T-helper 2 cell (primary cell): ENCODE data around the gene PRELID2.
"Not testable (repeated sequence)": the region's sequence is repeated elsewhere in the genome, so short reads cannot be mapped to it uniquely, and the experiment has no call there.

Source experiments
- DNase-seq, 5 experiments: peaks; one replicate each; pipeline versions ENCODE4 v3.0.0 to v3.0.0-alpha.2; 2012 to 2022

PRELID2 gene

DNA sequence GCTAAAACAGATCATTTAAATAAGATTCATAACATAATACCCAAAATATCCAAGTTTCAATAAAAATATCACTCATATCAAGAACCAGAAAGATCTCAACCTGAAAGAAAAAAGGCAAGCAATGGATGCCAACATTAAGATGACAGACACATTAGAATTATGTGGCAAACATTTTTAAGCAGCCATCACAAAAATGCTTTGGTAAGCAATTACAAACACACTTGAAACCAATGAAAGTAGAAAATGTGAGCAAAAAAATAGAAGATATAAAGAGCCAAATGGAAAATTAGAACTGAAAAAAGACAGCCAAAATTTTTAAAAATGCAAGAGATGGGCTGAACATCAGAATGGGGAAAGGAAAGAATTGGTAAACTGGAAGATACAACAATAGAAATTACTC, 96.9 kb downstream of the PRELID2 start:
- DNase-seq: no peak

DNA sequence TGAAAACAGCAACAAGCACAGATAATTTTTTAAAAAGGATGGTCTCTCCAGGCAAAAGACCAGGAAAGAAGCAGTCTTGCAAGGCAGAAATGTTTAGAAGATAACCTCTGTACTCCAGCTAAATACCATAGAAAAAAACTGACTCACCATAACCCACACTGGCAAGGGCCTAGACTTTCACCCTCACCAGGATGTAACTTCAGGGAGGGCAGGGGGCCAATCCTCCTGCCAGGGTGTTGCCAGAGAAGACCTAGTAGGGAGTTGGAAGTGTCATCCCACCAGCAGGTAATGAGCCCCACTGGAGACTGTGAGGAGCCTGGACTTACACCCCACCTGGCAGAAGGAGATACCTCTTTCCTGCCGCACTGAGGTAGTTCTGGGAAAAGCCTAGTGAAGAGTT, 97.6 kb downstream of the PRELID2 start:
- DNase-seq: no peak

DNA sequence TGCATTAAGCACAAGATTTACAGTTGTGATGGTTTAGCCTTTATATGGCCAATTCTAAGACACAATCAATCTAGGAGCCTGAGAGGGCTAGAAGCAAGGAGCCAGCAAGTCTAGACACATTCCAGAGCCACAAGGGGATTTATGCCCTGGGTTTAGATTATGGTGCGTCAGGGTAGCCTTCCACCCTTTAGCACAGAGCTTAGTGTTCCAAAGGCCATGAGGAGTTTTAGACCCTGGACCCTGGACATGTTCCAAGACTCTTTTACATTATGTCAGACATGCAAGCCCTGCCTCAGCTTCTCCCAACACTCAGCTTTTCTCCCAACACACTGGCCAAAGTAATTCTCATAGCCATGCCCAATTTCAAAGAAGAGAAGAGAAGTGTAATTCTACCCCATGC, 105.2 kb downstream of the PRELID2 start:
- not testable (repeated sequence) for DNase-seq

DNA sequence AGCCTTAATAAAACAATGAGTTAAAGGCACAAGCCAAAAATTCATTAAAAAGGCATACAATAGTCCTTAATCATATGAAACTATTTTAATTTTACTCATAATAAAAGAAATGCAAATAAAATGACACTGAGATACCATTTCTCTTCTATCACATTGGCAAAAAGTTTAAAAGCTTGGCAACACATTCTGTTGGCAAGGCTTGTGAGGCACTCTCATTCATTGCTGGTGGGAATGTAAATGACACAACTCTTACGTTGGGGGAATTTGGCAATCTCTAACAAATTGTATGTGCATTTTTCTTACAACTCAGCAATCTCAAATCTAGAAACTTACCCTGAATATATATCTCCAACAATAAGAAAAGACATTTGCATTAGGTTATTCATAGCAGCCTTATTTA, 111.6 kb downstream of the PRELID2 start:
- DNase-seq: no peak

DNA sequence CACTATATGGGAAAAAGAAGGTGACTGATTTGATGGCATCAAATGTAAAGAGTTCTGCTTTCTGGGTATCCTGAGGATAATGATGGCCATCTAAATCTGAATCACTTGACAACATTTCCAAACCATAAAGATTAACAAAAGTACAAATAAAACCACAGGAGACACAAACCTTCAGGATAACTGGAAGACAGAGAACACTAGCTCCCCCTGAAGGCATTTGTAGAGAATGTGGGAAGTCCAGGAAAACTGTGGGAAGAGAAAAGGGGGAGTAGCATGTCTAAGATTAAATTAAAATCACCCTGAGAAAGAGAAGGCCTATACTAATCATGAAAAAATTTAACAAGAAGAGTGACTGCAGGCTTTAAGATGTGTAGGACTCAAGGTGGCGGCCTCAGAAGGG, 116.2 kb downstream of the PRELID2 start:
- DNase-seq: no peak

DNA sequence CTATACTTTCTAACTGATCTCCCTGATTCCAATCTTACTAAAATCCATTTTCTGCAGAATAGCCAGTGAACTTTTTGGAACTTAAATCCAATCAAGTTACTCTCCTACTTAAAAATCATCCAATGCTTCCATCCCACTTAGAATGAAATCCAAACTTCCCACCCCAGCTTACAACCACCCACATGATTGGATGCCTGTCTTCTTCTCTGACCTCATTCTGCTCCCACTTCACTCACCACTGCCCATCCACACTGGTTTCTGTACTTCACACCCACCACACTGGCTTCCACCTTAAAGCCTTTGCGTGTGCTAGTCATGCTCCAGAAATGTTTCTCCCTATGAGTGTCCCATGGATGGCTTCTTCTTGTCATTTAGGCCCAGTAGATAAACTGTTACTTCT, 119.7 kb downstream of the PRELID2 start:
- DNase-seq: no peak

DNA sequence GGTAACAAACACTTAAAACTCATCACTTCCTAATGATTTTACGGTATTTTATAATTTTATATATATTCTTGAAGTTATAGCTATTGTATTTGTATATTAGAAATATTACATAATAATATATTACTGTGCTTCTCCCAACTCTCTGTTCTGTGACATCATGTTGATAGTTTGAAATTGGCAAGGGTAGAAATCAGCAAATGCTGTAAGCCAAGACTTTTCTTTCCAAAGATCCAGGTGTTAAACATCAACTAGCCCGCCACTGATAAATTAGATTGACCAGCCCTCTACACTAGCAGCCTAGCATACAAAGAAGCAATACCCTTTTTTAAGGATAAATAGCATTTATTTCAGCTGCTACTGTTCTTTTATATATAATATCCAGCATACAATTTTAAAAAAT, 122.9 kb downstream of the PRELID2 start:
- DNase-seq: no peak

DNA sequence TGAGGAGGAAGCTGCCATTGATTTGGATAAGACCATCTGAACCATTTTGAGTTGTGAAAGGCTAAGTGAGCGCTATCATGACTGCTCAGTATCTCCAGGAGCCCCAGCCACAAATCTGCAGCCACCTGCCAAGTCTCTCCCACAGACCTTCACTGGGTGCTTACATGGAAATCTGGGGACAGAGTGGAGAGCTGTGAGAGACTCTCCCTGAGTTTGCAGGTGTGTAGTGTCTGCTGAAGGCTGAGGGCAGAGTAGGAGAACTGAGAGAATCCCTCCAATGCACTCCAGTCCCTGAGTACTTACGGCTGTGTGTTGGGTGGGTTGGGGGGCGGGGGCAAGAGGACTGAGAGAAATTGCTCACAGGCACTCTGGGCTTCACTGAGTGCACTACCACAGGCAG, 123.7 kb downstream of the PRELID2 start:
- no peak for DNase-seq
